GM12874 (cell line): ENCODE results near the gene TECPR2.

Experiments
- TF ChIP-seq, protein P1 (sequence below): IDR thresholded peaks from 2 replicates; pipeline ENCODE4 v1.5.1; 2011; ENCODE audit warnings: low read depth, mild to moderate bottlenecking, control low read depth, low read length, moderate library complexity; ENCODE audit not compliant: insufficient read depth

TECPR2 gene

DNA sequence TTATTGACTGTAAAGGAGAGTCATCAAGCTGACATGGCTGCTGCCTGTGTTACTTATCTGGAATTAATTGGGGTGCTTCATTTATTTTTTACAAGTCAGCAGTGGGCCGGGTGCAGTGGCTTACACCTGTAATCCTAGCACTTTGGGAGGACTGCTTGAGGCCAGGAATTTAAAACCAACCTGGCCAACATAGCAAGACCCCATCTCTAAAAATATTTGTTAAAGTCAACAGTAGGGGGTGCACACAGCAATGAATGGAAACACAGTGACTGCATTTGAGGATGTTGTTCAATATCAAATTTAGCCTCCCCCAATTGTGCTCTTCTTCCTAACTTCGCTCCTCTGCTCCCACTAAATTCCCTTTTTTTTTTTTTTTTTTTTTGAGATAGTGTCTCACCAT, 94.8 kb downstream of the TECPR2 start:
- TF ChIP-seq, protein P1, sequence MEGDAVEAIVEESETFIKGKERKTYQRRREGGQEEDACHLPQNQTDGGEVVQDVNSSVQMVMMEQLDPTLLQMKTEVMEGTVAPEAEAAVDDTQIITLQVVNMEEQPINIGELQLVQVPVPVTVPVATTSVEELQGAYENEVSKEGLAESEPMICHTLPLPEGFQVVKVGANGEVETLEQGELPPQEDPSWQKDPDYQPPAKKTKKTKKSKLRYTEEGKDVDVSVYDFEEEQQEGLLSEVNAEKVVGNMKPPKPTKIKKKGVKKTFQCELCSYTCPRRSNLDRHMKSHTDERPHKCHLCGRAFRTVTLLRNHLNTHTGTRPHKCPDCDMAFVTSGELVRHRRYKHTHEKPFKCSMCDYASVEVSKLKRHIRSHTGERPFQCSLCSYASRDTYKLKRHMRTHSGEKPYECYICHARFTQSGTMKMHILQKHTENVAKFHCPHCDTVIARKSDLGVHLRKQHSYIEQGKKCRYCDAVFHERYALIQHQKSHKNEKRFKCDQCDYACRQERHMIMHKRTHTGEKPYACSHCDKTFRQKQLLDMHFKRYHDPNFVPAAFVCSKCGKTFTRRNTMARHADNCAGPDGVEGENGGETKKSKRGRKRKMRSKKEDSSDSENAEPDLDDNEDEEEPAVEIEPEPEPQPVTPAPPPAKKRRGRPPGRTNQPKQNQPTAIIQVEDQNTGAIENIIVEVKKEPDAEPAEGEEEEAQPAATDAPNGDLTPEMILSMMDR, result no peak

DNA sequence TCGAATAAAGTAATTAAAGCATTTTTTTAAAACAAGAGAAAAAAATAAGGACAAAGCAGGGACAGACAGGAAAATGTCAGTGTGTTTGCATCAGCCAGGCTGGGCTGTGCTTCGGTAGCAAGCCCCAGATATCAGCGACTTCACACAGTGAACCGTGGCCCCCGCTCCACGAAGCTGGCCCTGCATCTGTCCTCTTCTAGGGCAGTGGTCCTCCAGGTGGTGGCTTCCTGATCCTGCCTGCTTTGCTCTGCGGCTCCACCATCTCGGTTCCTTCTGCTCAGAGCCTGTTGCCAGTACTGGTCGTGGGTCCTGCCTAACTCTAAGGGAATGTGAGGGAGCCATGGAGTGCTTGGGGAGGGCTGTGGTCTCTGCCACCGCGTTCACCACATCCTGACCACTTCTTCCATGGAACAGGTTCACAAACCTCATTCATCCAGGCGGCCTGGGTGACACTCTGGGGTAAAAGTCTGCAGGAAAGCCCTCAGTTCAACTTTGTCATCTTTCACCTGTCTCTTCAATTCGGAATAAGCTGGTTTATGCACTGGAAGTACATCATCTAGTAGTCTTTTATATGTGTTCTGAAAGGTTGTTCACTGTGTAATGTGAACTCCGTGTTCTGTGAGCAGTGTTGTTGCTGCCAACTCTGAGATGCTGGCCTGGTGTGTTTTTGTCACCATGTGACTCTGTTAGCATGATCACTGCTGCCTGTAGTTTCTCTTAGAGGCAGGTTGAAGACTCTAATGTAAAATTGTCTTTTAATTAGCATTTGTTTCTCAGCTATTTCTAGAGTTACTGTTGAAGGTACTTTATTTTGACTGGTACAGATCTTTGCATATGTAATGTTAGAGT, 99.0 kb downstream of the TECPR2 start:
- TF ChIP-seq, protein P1, result no peak

DNA sequence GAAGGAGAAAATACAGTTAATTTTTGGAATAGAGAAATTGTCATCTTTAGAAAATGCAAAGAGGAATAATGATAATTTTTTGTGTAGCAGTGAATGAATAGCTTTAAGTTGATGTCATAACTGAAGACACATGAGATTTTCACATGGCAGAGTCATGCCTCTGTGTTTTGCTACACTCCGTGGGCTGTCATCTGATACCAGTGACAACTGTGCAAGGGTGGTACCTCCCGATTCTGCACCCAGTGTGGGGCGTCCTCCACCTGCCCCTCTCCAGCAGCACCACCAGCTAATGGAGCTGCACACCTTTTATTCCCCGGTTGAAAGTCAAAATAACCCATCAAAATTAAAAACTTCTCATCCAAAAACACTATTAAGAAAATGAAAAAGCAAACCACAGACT, 99.7 kb downstream of the TECPR2 start:
- TF ChIP-seq, protein P1, result no peak

DNA sequence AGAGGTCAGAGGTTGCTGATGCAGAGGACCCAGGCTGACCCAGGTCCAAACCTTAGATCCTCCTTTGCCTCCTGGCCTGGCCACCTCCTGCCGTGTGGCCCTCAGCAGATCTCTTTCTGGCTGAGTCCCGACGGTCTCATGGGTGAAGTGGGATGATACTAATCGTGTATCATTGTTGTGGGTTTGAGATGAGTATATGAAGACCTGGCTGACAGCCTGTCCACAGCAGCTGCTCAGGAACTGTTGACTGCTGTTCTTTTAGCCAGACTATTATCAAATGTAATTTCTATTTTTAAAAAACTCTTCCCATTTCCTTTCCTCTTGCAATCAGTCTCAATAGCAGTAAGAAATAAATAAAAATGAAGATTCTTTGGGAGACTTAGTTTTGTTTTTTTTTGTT, 101.3 kb downstream of the TECPR2 start:
- TF ChIP-seq, protein P1, result no peak

DNA sequence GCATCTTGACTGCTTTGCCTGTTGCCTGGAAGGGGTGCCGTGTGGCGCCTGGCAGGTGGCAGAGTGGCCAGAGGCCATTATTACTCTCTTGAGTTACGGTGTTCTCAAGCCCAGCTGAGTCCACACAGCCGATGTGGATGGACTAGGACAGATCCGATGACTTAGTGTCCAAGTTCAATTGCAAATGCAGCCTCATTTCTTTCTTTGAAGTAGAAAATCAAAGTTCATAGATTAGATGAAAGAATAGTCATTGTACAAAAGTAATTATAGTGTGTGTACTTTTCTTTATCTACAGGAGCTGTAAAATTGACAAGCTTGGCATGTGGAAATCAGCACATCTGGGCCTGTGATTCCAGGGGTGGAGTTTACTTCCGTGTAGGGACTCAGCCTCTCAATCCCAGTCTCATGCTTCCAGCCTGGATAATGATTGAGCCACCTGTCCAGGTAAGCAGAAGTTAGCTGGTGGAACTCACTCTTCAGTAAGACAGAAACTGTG, 102.2 kb downstream of the TECPR2 start:
- TF ChIP-seq, protein P1, result no peak

DNA sequence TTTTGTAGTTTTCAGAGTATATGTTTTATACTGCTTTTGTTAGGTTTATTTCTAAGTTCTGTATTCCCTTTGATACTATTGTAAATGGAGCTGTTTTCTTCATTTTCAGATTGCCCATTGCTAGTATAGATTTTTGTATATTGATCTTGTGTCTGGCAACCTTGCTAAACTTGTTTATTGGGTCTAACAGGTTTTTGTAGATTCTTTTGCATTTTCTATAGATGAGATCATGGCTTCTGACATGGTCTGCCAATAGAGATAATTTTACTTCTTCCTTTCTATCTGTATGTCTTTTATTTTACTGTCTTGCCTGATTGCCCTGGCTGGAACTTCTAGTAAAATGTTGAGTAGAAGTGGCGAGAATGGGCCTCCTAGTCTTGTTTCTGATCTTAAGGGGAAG, 106.5 kb downstream of the TECPR2 start:
- TF ChIP-seq, protein P1, result no peak

DNA sequence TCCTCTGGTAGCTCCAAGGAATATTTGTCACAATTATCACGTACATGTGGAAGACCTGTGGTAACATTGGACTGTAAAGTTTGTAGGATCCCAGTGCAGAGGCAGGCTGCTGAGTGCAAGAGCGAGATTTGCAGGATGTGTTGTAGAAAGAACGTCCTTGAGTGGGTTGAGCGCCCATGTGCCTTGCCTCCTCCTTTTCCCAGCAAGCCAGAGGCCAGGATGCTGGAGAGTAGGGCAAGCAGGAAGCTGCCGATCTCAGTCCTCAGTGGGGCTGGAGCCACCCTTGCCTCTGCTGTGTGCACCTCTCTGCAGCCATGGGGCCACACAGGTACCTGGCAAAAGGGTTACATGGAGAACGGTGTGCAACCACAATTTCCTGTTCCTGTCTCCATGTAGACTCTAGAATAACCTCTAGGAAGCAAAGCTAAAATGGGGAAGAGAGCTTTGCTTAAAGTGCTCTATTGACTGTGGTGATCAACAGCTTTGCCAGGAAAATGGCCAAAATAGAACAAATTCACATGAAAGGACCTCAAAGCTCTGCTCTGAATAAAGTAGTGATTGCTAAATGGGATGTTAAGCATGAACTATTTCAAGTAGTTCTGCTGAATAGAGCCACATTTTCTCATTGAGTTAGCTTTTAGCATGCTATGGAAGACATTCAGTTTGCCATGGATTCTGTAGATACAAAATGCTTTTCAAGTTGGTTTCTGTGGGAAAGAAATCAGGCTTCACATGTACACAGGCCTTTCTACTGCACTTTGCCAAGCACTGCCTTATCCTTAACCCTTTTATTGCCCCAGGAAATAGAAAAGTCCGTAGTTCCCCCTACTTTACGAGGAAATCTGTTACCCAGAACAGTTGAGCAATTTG, 109.4 kb downstream of the TECPR2 start:
- TF ChIP-seq, protein P1, result no peak
